Chondrocyte (in vitro differentiated cells): ENCODE results near the gene MAPK4. TPM values are rescaled to one million over a fixed set of nuclear protein-coding genes. Genes with fewer than 3 reads are reported as not detected.

Experiments used
- DNase-seq: peaks from one replicate; pipeline ENCODE4 v3.0.0; 2021; ENCODE audit warnings: mixed read lengths, low spot score
- H3K27ac Mint-ChIP-seq: one replicate; pipeline ENCODE4 v1.8.0; 2021; ENCODE audit warnings: mild to moderate bottlenecking, moderate library complexity, mixed read lengths; ENCODE audit not compliant: unreplicated experiment
- H3K27me3 Mint-ChIP-seq: 2 replicates; pipeline ENCODE4 v1.8.0; 2021; ENCODE audit warnings: low read depth, mixed read lengths
- H3K36me3 Mint-ChIP-seq: 2 replicates; pipeline ENCODE4 v1.8.0; 2021; ENCODE audit warnings: low read depth, mixed read lengths
- H3K4me1 Mint-ChIP-seq: 2 replicates; pipeline ENCODE4 v1.8.0; 2021; ENCODE audit warnings: low read depth, mild to moderate bottlenecking, mixed read lengths
- H3K4me3 Mint-ChIP-seq: one replicate; pipeline ENCODE4 v1.8.0; 2021; ENCODE audit warnings: mild to moderate bottlenecking, moderate library complexity, mixed read lengths; ENCODE audit not compliant: unreplicated experiment
- H3K9me3 Mint-ChIP-seq: 2 replicates; pipeline ENCODE4 v1.8.0; 2021; ENCODE audit warnings: low read depth, mixed read lengths
- CTCF ChIP-seq: fragments of 200-600 bp; sonication (generic); IDR thresholded peaks from 2 replicates; pipeline ENCODE4 v1.5.0; 2021; ENCODE audit warnings: antibody characterized with exemption, mild to moderate bottlenecking, moderate library complexity
- total RNA-seq: library from RNA; stranded (reverse); gene quantifications from 3 replicates; pipeline ENCODE4 v1.2.1, GENCODE V29; 2021

MAPK4 gene
- total RNA-seq, 1 donor from 2014 or later, result 0.30 TPM

GRCh38 chr18:50720325-50720674 lies 160.4 kb downstream of the MAPK4 start:
- Mint-ChIP-seq H3K27ac (no peak overlapping the region), H3K9me3 (peaks cover 7% of the 10 kb centered on the region), H3K36me3 (peaks cover 5% of the 10 kb centered on the region)

DNA sequence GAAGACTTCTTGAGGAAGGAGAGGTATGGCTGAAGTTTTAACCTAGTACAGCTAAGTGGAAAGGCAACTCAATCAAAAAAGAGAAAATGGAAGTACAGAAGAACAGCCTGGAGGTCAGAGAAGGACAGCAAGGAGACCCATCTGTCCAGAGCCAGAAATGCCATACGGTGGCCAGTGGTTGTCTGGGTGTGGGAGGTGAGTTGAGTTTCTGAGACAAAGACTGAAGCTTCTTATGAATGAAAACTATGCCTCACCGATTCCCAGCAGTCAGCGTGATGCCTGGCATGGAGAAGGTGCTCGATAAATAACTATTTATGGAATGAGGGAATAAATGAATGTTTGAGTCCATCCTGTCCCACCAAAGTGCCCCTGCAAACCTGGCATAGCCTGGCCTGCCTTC lies 161.1 kb downstream of the MAPK4 start:
- peaks cover 3% of the 10 kb centered on the region for H3K9me3 Mint-ChIP-seq
- no peak overlapping the region for H3K27ac Mint-ChIP-seq
- H3K4me3 Mint-ChIP-seq, result no peak overlapping the region
- peaks cover 2% of the 10 kb centered on the region for H3K36me3 Mint-ChIP-seq
- TF ChIP-seq CTCF, result no peak
- H3K4me1 Mint-ChIP-seq, result no peaks in the 10 kb centered on the region
- no peak for DNase-seq
- H3K27me3 Mint-ChIP-seq, result no peaks in the 10 kb centered on the region

More at GRCh38 chr18:50720325-50720674, 160.4 kb downstream of the MAPK4 start:
- H3K4me3 Mint-ChIP-seq, result no peak overlapping the region
- peaks cover 3% of the 10 kb centered on the region for H3K27me3 Mint-ChIP-seq
- H3K4me1 Mint-ChIP-seq, result no peaks in the 10 kb centered on the region
- no peak for TF ChIP-seq CTCF
- DNase-seq, result no peak

DNA sequence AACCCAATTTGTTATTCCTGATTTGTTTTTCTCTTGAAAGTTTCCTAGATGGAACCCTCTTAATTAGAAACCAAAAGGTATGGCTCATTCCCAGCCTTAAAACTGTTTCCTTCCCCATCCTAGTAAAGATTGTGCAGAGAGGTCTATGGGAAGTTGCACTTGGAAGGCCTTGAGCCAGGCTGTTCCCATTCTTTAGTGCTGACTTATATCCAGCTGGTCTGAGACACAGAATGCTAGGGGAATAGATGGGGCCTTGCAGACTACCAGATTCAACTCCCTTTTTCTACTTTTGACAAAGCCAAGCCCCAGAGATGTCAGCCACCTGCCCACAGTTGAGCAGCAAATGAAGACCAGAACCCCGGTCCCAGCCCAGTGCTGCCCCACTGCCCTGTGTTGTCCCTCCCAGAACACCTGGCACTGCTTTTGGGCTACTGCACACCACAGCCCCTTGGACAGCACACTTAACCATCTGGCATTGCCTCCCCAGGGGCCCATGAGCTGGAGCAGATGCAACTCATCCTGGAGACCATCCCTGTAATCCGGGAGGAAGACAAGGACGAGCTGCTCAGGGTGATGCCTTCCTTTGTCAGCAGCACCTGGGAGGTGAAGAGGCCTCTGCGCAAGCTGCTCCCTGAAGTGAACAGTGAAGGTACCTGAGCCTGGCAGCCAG lies 161.7 kb downstream of the MAPK4 start:
- no peaks in the 10 kb centered on the region for H3K36me3 Mint-ChIP-seq
- no peak overlapping the region for H3K27ac Mint-ChIP-seq
- no peak overlapping the region for H3K4me3 Mint-ChIP-seq

DNA sequence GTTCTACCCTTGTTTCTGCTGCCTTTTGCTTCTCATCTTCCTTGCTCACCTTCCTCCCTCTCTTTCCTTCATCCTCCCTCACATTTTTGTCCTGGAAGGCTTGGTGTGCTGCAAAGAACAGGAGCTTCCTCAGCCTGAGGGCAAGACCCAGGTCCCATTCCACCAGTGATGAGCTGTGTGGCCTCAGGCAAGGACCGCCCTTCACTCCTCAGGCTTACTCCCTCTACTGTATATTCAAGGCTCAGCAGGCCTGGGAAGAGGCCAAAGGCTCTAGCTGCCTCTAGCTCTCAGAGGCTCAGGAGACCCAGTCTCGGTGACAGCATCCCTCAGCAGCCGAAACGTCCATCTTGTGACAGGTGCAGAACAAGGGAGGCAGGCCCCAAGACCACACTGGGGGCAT lies 162.4 kb downstream of the MAPK4 start:
- no peaks in the 10 kb centered on the region for H3K36me3 Mint-ChIP-seq
- no peak overlapping the region for H3K27ac Mint-ChIP-seq
- no peaks in the 10 kb centered on the region for H3K9me3 Mint-ChIP-seq
- no peak for TF ChIP-seq CTCF
- no peak overlapping the region for H3K4me3 Mint-ChIP-seq
- no peaks in the 10 kb centered on the region for H3K4me1 Mint-ChIP-seq
- DNase-seq, result no peak
- H3K27me3 Mint-ChIP-seq, result no peaks in the 10 kb centered on the region

More for the DNA sequence above, 161.7 kb downstream of the MAPK4 start:
- DNase-seq, result no peak
- no peaks in the 10 kb centered on the region for H3K4me1 Mint-ChIP-seq
- TF ChIP-seq CTCF, result no peak
- H3K9me3 Mint-ChIP-seq, result no peaks in the 10 kb centered on the region
- no peaks in the 10 kb centered on the region for H3K27me3 Mint-ChIP-seq

DNA sequence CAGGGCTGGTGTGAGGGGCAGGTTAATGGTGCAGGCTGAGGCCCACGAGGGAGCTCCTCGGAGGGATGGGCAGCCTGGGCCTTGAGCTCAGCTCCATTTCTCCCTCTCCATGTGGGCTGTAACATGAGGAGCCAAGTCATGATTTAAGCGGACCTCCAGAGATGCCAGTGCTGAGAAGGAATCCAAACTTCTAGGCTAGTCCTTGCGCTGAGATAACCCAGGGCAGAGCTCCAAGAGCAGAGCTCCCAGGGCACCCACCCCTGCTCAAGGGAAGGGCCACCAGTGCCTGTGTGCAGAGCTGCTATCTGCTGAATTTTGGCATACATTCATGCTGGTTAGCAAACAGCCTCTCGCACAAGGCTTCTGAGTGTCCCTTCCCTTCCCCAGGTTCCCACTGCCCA lies 164.9 kb downstream of the MAPK4 start:
- no peak for DNase-seq
- no peaks in the 10 kb centered on the region for H3K4me1 Mint-ChIP-seq
- TF ChIP-seq CTCF, result no peak
- H3K36me3 Mint-ChIP-seq, result no peaks in the 10 kb centered on the region
- H3K27ac Mint-ChIP-seq, result no peak overlapping the region
- no peaks in the 10 kb centered on the region for H3K27me3 Mint-ChIP-seq
- no peak overlapping the region for H3K4me3 Mint-ChIP-seq
- no peaks in the 10 kb centered on the region for H3K9me3 Mint-ChIP-seq
